Measurements from ENCODE around the gene COL6A2.

COL6A2 gene

DNA sequence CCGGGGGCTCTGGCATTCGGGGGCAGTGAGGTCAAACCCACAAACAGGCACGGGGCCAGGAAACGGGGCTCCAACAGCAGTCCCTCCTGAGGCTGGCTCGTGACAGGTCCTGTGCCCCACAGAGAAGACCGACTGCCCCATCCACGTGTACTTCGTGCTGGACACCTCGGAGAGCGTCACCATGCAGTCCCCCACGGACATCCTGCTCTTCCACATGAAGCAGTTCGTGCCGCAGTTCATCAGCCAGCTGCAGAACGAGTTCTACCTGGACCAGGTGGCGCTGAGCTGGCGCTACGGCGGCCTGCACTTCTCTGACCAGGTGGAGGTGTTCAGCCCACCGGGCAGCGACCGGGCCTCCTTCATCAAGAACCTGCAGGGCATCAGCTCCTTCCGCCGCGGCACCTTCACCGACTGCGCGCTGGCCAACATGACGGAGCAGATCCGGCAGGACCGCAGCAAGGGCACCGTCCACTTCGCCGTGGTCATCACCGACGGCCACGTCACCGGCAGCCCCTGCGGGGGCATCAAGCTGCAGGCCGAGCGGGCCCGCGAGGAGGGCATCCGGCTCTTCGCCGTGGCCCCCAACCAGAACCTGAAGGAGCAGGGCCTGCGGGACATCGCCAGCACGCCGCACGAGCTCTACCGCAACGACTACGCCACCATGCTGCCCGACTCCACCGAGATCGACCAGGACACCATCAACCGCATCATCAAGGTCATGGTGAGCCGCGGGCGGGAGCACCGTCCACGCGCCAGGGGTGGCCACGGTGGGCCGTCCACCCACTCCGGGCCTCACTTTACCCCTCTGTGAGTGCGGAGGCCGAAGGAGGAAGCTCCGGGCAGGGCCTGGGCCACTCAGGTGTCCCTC, 14.2 kb downstream of the COL6A2 start:
- H3K4me3 ChIP-seq (ENCODE audit: low read depth, low read length): no peak overlapping the region
- no peak for DNase-seq (ENCODE audit: low read depth)
- TF ChIP-seq, protein P1, sequence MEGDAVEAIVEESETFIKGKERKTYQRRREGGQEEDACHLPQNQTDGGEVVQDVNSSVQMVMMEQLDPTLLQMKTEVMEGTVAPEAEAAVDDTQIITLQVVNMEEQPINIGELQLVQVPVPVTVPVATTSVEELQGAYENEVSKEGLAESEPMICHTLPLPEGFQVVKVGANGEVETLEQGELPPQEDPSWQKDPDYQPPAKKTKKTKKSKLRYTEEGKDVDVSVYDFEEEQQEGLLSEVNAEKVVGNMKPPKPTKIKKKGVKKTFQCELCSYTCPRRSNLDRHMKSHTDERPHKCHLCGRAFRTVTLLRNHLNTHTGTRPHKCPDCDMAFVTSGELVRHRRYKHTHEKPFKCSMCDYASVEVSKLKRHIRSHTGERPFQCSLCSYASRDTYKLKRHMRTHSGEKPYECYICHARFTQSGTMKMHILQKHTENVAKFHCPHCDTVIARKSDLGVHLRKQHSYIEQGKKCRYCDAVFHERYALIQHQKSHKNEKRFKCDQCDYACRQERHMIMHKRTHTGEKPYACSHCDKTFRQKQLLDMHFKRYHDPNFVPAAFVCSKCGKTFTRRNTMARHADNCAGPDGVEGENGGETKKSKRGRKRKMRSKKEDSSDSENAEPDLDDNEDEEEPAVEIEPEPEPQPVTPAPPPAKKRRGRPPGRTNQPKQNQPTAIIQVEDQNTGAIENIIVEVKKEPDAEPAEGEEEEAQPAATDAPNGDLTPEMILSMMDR (IDR thresholded peaks at IDR 0.05; ENCODE audit: insufficient read depth, low read depth, low read length, missing control alignments): no peak

- DNase-seq (ENCODE audit: low read depth): no peak
- TF ChIP-seq, protein P1 (IDR thresholded peaks at IDR 0.05; ENCODE audit: insufficient read depth, low read depth, low read length, missing control alignments): no peak
- no peak overlapping the region for H3K4me3 ChIP-seq (ENCODE audit: low read depth, low read length)
Measured at GRCh38 chr21:46112725-46113215, 14.9 kb downstream of the COL6A2 start.

- no peak for DNase-seq (ENCODE audit: low read depth)
- TF ChIP-seq, protein P1 (IDR thresholded peaks at IDR 0.05; ENCODE audit: insufficient read depth, low read depth, low read length, missing control alignments): no peak
- H3K4me3 ChIP-seq (ENCODE audit: low read depth, low read length): no peak overlapping the region
Measured at GRCh38 chr21:46113497-46114176, 15.7 kb downstream of the COL6A2 start.

- DNase-seq (ENCODE audit: low read depth): no peak
- TF ChIP-seq, protein P1 (IDR thresholded peaks at IDR 0.05; ENCODE audit: insufficient read depth, low read depth, low read length, missing control alignments): no peak
- H3K4me3 ChIP-seq (ENCODE audit: low read depth, low read length): no peak overlapping the region
Measured at GRCh38 chr21:46114963-46115362, 17.1 kb downstream of the COL6A2 start.

- no peak overlapping the region for H3K4me3 ChIP-seq (ENCODE audit: low read depth, low read length)
- DNase-seq (ENCODE audit: low read depth): no peak
- TF ChIP-seq, protein P1 (IDR thresholded peaks at IDR 0.05; ENCODE audit: insufficient read depth, low read depth, low read length, missing control alignments): no peak
Measured at GRCh38 chr21:46115441-46116188, 17.7 kb downstream of the COL6A2 start.

DNA sequence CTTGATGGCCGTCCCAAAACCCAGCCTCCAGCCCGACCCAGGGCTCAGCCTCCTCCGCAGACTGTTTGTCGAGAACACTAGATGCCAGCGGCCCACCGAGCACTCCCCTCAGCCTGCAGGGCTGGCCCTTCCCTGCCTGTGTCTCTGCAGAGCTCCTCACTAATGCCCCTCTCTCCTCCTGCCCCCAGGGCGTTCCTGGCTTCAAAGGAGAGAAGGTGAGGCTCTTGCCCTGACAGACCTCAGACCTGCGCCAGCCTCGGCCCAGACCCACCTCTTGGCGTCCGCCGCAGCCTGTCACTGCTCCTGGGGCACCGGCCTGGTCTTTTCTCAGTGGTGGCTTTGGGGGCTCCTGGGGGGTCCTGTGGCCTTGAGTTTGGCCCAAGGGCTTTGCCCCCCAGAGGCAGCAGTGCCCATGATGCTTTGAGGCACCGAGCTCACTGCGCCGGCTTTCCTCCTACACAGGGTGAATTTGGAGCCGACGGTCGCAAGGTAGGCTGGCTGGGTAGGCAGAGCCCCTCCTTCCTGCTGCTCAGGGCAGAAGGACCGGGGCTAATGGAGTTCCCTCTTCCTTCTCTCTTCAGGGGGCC, 18.4 kb downstream of the COL6A2 start:
- H3K4me3 ChIP-seq (ENCODE audit: low read depth, low read length): no peak overlapping the region
- no peak for DNase-seq (ENCODE audit: low read depth)

More for the DNA sequence above, 18.4 kb downstream of the COL6A2 start:
- TF ChIP-seq, protein P1 (IDR thresholded peaks at IDR 0.05; ENCODE audit: insufficient read depth, low read depth, low read length, missing control alignments): no peak

Measured in GM12865 (cell line).